Uterus (tissue), 2 donors: ENCODE results near the gene ARFGEF2.

Experiments used
- CTCF ChIP-seq, 4 experiments: fragments of 200-600 bp in 2 of 4; fragments of 450-650 bp in 2 of 4; sonication (generic) in 2 of 4; IDR thresholded peaks; one replicate each; pipeline ENCODE4 v1.5.1; 2016 to 2019; ENCODE audit warnings: antibody characterized with exemption in 4 of 4, mild to moderate bottlenecking in 2 of 4, moderate library complexity in 1 of 4
- POLR2A ChIP-seq, 2 donors: fragments of 450-650 bp; IDR thresholded peaks; one replicate each; pipeline ENCODE4 v1.6.1; 2016; ENCODE audit warnings: antibody characterized with exemption in 2 of 2, mild to moderate bottlenecking in 1 of 2, moderate library complexity in 1 of 2

- TF ChIP-seq CTCF (IDR thresholded peaks at IDR 0.05) (no peak), POLR2A (IDR thresholded peaks at IDR 0.05) (no peak)
Observed at GRCh38 chr20:49063279-49063678, 141.8 kb downstream of the ARFGEF2 start.
